IPS DF 4.7 (cell line): ENCODE results near the gene MUC16.

Source experiments
- DNase-seq: peaks from one replicate; pipeline ENCODE4 v3.0.0-alpha.2; 2013; ENCODE audit warnings: low spot score; ENCODE audit errors: extremely low read depth

The MUC16 gene

GRCh38 chr19:9009431-9009830, 778 bp downstream of the MUC16 start:
- no peak for DNase-seq

GRCh38 chr19:9008667-9009066, 1.5 kb downstream of the MUC16 start:
- DNase-seq: no peak

- no peak for DNase-seq
These were observed 9.3 kb downstream of the MUC16 start for GRCh38 chr19:9000933-9001332.

DNA sequence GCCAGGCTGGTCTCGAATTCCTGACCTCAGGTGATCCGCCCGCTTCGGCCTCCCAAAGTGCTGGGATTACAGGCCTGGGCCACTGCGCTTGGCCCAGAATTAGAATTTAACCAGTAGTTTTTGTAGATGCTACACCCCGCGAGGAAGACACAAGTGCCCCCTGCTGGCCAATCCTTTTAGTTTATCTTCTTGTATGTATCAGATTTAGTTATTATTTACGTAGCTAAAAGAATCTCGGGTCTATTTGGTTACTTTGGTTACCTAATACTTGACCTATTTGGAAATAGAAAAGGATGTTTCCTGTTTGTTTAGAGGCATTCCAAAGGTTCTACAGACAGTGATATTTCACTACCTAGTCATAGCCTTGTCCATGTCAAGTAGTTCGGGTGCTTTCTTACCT, 22.0 kb downstream of the MUC16 start:
- DNase-seq: no peak

DNA sequence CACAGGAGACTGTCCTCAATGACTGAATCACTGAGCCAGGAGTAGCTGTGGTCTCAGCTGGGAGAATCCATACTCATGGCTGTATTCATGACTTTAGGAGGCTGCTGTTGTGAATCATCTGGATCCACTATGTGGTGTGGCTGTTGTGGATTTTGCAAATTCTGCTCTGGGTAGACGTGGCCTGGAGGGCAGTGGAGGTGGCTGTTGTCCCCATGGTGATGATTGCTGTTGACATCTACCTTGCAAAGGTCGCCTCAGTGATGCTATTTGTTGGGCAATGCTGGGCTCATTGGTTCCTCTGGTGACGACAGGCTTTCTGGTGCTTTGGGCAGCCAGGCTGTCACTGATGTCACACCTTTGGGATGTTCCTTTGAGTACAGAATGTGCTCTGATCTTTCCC, 23.9 kb downstream of the MUC16 start:
- no peak for DNase-seq

DNA sequence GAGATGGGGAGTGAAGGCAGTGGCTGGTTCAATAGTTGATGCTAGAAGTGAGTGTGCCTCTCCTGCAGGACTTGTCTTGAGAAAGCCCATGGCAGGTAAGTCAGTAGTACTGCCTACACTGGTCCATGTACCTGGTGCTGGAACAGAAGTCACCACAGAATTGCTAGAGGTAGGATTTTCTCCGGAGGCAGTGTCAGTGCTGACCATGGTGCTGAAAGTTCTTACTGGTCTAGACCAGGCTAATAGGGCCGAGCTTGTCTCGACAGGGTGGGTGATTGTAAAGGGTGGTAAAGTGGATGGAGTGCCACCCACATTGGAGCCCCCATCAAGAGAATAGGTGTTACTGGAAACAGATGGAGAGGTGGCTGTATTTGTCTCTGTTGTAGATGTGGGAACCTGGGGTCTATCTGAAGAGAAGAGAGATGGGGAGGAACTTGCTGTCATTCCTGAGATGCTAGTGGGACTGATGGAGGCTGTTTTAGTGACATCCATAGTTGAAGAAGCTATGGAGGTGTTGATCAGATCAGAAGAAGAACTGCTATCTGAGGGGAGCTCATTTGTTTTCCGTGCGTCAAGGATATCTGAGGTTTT, 36.6 kb downstream of the MUC16 start:
- DNase-seq: peak; percentile 1

GRCh38 chr19:8965887-8966286, 44.3 kb downstream of the MUC16 start:
- DNase-seq: no peak
